ENCODE measurements around the gene RAD51B. TPM values are rescaled to one million over a fixed set of nuclear protein-coding genes. Genes with fewer than 3 reads are reported as not detected.

Gene RAD51B
- total RNA-seq, 1 experiment from 2014 or later, result 14.2 TPM

DNA sequence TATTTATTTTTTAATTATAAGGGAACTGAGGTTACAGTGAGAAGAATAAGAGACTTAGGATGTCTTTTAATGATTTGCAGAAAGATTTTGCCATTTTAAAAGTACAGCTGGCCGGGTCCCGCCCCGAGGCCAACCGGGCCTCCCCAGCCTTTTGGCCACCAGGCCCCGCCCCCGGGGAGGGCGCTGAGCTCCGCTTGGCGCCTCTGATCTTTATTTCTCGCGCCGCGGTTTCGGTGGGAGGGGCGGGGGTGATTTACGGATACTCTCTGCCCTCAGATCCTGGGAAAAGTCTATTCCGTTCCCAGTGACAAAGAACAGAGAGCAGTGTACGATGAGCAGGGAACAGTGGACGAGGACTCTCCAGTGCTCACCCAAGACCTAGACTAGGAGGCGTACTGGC, 20.8 kb upstream of the RAD51B start:
- H3K36me3 Mint-ChIP-seq, result peaks cover 43% of the 10 kb centered on the region
- H3K27me3 Mint-ChIP-seq (ENCODE audit: low read depth), result no peaks in the 10 kb centered on the region
- no peak overlapping the region for H3K27ac Mint-ChIP-seq
- ChIA-PET CTCF (interaction anchor here (0.8 kb wide), 1 partner anchor 439 kb away, joined by 3 read pairs; the partner anchor contains the start of genes ATP6V1D and EIF2S1), POLR2A (no interaction called here)
- no peaks in the 10 kb centered on the region for H3K4me1 Mint-ChIP-seq
- TF ChIP-seq, protein P1, sequence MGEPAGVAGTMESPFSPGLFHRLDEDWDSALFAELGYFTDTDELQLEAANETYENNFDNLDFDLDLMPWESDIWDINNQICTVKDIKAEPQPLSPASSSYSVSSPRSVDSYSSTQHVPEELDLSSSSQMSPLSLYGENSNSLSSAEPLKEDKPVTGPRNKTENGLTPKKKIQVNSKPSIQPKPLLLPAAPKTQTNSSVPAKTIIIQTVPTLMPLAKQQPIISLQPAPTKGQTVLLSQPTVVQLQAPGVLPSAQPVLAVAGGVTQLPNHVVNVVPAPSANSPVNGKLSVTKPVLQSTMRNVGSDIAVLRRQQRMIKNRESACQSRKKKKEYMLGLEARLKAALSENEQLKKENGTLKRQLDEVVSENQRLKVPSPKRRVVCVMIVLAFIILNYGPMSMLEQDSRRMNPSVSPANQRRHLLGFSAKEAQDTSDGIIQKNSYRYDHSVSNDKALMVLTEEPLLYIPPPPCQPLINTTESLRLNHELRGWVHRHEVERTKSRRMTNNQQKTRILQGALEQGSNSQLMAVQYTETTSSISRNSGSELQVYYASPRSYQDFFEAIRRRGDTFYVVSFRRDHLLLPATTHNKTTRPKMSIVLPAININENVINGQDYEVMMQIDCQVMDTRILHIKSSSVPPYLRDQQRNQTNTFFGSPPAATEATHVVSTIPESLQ (CRISPR knock-in tag; IDR thresholded peaks at IDR 0.05), result no peak
- TF ChIP-seq, protein P2, sequence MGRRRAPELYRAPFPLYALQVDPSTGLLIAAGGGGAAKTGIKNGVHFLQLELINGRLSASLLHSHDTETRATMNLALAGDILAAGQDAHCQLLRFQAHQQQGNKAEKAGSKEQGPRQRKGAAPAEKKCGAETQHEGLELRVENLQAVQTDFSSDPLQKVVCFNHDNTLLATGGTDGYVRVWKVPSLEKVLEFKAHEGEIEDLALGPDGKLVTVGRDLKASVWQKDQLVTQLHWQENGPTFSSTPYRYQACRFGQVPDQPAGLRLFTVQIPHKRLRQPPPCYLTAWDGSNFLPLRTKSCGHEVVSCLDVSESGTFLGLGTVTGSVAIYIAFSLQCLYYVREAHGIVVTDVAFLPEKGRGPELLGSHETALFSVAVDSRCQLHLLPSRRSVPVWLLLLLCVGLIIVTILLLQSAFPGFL (CRISPR knock-in tag; IDR thresholded peaks at IDR 0.05; ENCODE audit: borderline replicate concordance), result no peak
- TF ChIP-seq, protein P3, sequence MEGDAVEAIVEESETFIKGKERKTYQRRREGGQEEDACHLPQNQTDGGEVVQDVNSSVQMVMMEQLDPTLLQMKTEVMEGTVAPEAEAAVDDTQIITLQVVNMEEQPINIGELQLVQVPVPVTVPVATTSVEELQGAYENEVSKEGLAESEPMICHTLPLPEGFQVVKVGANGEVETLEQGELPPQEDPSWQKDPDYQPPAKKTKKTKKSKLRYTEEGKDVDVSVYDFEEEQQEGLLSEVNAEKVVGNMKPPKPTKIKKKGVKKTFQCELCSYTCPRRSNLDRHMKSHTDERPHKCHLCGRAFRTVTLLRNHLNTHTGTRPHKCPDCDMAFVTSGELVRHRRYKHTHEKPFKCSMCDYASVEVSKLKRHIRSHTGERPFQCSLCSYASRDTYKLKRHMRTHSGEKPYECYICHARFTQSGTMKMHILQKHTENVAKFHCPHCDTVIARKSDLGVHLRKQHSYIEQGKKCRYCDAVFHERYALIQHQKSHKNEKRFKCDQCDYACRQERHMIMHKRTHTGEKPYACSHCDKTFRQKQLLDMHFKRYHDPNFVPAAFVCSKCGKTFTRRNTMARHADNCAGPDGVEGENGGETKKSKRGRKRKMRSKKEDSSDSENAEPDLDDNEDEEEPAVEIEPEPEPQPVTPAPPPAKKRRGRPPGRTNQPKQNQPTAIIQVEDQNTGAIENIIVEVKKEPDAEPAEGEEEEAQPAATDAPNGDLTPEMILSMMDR (IDR thresholded peaks at IDR 0.05), result no peak
- TF ChIP-seq, protein P4, sequence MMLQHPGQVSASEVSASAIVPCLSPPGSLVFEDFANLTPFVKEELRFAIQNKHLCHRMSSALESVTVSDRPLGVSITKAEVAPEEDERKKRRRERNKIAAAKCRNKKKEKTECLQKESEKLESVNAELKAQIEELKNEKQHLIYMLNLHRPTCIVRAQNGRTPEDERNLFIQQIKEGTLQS (CRISPR knock-in tag; conservative IDR thresholded peaks at IDR 0.05), result no peak
- TF ChIP-seq ZNF423 (CRISPR knock-in tag; IDR thresholded peaks at IDR 0.05), result no peak
- TF ChIP-seq, protein P5, sequence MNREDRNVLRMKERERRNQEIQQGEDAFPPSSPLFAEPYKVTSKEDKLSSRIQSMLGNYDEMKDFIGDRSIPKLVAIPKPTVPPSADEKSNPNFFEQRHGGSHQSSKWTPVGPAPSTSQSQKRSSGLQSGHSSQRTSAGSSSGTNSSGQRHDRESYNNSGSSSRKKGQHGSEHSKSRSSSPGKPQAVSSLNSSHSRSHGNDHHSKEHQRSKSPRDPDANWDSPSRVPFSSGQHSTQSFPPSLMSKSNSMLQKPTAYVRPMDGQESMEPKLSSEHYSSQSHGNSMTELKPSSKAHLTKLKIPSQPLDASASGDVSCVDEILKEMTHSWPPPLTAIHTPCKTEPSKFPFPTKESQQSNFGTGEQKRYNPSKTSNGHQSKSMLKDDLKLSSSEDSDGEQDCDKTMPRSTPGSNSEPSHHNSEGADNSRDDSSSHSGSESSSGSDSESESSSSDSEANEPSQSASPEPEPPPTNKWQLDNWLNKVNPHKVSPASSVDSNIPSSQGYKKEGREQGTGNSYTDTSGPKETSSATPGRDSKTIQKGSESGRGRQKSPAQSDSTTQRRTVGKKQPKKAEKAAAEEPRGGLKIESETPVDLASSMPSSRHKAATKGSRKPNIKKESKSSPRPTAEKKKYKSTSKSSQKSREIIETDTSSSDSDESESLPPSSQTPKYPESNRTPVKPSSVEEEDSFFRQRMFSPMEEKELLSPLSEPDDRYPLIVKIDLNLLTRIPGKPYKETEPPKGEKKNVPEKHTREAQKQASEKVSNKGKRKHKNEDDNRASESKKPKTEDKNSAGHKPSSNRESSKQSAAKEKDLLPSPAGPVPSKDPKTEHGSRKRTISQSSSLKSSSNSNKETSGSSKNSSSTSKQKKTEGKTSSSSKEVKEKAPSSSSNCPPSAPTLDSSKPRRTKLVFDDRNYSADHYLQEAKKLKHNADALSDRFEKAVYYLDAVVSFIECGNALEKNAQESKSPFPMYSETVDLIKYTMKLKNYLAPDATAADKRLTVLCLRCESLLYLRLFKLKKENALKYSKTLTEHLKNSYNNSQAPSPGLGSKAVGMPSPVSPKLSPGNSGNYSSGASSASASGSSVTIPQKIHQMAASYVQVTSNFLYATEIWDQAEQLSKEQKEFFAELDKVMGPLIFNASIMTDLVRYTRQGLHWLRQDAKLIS (CRISPR knock-in tag; IDR thresholded peaks at IDR 0.05; ENCODE audit: borderline replicate concordance), result no peak
- TF ChIP-seq CREM (CRISPR knock-in tag; IDR thresholded peaks at IDR 0.05), result no peak
- TF ChIP-seq, protein P6, sequence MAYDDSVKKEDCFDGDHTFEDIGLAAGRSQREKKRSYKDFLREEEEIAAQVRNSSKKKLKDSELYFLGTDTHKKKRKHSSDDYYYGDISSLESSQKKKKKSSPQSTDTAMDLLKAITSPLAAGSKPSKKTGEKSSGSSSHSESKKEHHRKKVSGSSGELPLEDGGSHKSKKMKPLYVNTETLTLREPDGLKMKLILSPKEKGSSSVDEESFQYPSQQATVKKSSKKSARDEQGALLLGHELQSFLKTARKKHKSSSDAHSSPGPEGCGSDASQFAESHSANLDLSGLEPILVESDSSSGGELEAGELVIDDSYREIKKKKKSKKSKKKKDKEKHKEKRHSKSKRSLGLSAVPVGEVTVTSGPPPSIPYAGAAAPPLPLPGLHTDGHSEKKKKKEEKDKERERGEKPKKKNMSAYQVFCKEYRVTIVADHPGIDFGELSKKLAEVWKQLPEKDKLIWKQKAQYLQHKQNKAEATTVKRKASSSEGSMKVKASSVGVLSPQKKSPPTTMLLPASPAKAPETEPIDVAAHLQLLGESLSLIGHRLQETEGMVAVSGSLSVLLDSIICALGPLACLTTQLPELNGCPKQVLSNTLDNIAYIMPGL (CRISPR knock-in tag; IDR thresholded peaks at IDR 0.05), result no peak
- TF ChIP-seq, protein P7, sequence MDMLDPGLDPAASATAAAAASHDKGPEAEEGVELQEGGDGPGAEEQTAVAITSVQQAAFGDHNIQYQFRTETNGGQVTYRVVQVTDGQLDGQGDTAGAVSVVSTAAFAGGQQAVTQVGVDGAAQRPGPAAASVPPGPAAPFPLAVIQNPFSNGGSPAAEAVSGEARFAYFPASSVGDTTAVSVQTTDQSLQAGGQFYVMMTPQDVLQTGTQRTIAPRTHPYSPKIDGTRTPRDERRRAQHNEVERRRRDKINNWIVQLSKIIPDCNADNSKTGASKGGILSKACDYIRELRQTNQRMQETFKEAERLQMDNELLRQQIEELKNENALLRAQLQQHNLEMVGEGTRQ (CRISPR knock-in tag; IDR thresholded peaks at IDR 0.05), result no peak
- no peak for TF ChIP-seq ZNF416 (CRISPR knock-in tag; IDR thresholded peaks at IDR 0.05)
- no peak for TF ChIP-seq SP1 (CRISPR knock-in tag; conservative IDR thresholded peaks at IDR 0.05)
- no peak for TF ChIP-seq ZNF219 (CRISPR knock-in tag; IDR thresholded peaks at IDR 0.05; ENCODE audit: borderline replicate concordance)
- TF ChIP-seq SMAD3 (CRISPR knock-in tag; IDR thresholded peaks at IDR 0.05; ENCODE audit: borderline replicate concordance), result no peak
- TF ChIP-seq, protein P8, sequence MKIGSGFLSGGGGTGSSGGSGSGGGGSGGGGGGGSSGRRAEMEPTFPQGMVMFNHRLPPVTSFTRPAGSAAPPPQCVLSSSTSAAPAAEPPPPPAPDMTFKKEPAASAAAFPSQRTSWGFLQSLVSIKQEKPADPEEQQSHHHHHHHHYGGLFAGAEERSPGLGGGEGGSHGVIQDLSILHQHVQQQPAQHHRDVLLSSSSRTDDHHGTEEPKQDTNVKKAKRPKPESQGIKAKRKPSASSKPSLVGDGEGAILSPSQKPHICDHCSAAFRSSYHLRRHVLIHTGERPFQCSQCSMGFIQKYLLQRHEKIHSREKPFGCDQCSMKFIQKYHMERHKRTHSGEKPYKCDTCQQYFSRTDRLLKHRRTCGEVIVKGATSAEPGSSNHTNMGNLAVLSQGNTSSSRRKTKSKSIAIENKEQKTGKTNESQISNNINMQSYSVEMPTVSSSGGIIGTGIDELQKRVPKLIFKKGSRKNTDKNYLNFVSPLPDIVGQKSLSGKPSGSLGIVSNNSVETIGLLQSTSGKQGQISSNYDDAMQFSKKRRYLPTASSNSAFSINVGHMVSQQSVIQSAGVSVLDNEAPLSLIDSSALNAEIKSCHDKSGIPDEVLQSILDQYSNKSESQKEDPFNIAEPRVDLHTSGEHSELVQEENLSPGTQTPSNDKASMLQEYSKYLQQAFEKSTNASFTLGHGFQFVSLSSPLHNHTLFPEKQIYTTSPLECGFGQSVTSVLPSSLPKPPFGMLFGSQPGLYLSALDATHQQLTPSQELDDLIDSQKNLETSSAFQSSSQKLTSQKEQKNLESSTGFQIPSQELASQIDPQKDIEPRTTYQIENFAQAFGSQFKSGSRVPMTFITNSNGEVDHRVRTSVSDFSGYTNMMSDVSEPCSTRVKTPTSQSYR (CRISPR knock-in tag; IDR thresholded peaks at IDR 0.05), result no peak
- no peak for TF ChIP-seq OVOL2 (CRISPR knock-in tag; IDR thresholded peaks at IDR 0.05; ENCODE audit: borderline replicate concordance)
- no peak for TF ChIP-seq ZNF121 (CRISPR knock-in tag; IDR thresholded peaks at IDR 0.05)
- TF ChIP-seq TEAD1 (CRISPR knock-in tag; IDR thresholded peaks at IDR 0.05), result no peak
- no peak for DNase-seq (ENCODE audit: low spot score)
- ATAC-seq, result no peak; the same call in 1 of the 2 replicates
- no peak overlapping the region for H3K4me3 Mint-ChIP-seq
- no peaks in the 10 kb centered on the region for H3K9me3 Mint-ChIP-seq
